HCT116 (cell line): ENCODE data around the gene RBM19. TPM values are rescaled to one million over a fixed set of nuclear protein-coding genes. Genes with fewer than 3 reads are reported as not detected.

ENCODE experiments used
- ATAC-seq: fragments of 200-7000 bp; cut with Tn5 transposase; 2 replicates; pipeline ENCODE4 v1.9.1; 2020; ENCODE audit warnings: mild to moderate bottlenecking, moderate library complexity
- BruUV-seq: library from RNA; stranded (reverse); fragments of 400-500 nt; replicated peaks from 2 replicates; lab custom pipeline; 2021; lab: Mats Ljungman, UMichigan
- CTCF ChIA-PET: fragments of 300-600 bp; sonication (Branson Sonifier 250); formaldehyde crosslinking; loops from one replicate; lab custom pipeline; 2021; ENCODE audit warnings: antibody characterized with exemption; lab: Charles Lee
- POLR2A ChIA-PET: fragments of 300-600, 350-600 bp; sonication (Branson Sonifier 250); formaldehyde crosslinking; loops from one replicate; lab custom pipeline; 2021; ENCODE audit warnings: antibody characterized with exemption; lab: Charles Lee
- RAD21 ChIA-PET, 2 experiments: fragments of 300-600 bp; sonication (Branson Sonifier 250); formaldehyde crosslinking; loops; one replicate each; lab custom pipeline; 2023; ENCODE audit warnings: low total read pairs in 2 of 2; ENCODE audit not compliant: uncharacterized antibody in 2 of 2, unreplicated experiment in 2 of 2, low non-redundant PET in 1 of 2; lab: Charles Lee
- DNase-seq: peaks from one replicate; pipeline ENCODE4 v3.0.0-alpha.2; 2010; ENCODE audit warnings: low read depth, low spot score
- H2AFZ ChIP-seq: fragments of 200-600 bp; shearing (Covaris generic), sonication (generic); 2 replicates; pipeline ENCODE4 v1.6.1; 2017; ENCODE audit warnings: low read depth, mixed run types, mixed read lengths, antibody characterized with exemption, low read length; ENCODE audit not compliant: poor library complexity, severe bottlenecking
- H3K27ac ChIP-seq: 2 replicates; pipeline ENCODE4 v1.5.1; 2012; ENCODE audit warnings: low read depth, low read length
- H3K27me3 ChIP-seq: fragments of 200-600 bp; sonication (generic); 2 replicates; pipeline ENCODE4 v1.6.1; 2016; ENCODE audit warnings: mixed run types, low read length, mixed read lengths; ENCODE audit not compliant: insufficient read depth
- H3K36me3 ChIP-seq, 2 experiments: fragments of 200-500 bp in 1 of 2; fragments of 200-600 bp in 1 of 2; sonication (Bioruptor generic) in 1 of 2; sonication (generic) in 1 of 2; 2 replicates each; pipeline versions ENCODE4 v1.5.1 to v1.6.1; 2014 to 2016; ENCODE audit warnings: low read length in 2 of 2, inconsistent platforms in 1 of 2, mixed read lengths in 1 of 2, mixed run types in 1 of 2; ENCODE audit not compliant: insufficient read depth in 2 of 2, control insufficient read depth in 1 of 2
- H3K4me1 ChIP-seq, 2 experiments: fragments of 200-600 bp in 1 of 2; sonication (generic) in 1 of 2; 2 replicates each; pipeline versions ENCODE4 v1.5.1 to v1.6.1; 2012 to 2017; ENCODE audit warnings: low read length in 2 of 2, inconsistent platforms in 1 of 2, mild to moderate bottlenecking in 1 of 2, mixed read lengths in 1 of 2, mixed run types in 1 of 2, moderate library complexity in 1 of 2; ENCODE audit not compliant: insufficient read depth in 2 of 2, control insufficient read depth in 1 of 2
- H3K4me2 ChIP-seq: fragments of 200-600 bp; sonication (generic); 2 replicates; pipeline ENCODE4 v1.6.1; 2017; ENCODE audit warnings: mixed run types, low read length, mixed read lengths
- H3K4me3 ChIP-seq, 2 experiments: fragments of 200-600 bp in 1 of 2; sonication (generic) in 1 of 2; replicated peaks in 1 of 2; 2 replicates each; pipeline ENCODE4 v1.5.1; 2011 to 2016; ENCODE audit warnings: low read length in 2 of 2, control low read depth in 1 of 2, low read depth in 1 of 2, mild to moderate bottlenecking in 1 of 2, mixed read lengths in 1 of 2, mixed run types in 1 of 2
- H3K79me2 ChIP-seq: fragments of 200-600 bp; sonication (generic); 2 replicates; pipeline ENCODE4 v1.6.1; 2017; ENCODE audit warnings: mild to moderate bottlenecking, mixed run types, low read length, moderate library complexity, mixed read lengths; ENCODE audit not compliant: insufficient read depth
- H3K9ac ChIP-seq: fragments of 200-600 bp; sonication (generic); 2 replicates; pipeline ENCODE4 v1.6.1; 2016; ENCODE audit warnings: low read length, mixed read lengths
- H3K9me2 ChIP-seq: fragments of 200-600 bp; sonication (generic), shearing (Covaris generic); 2 replicates; pipeline ENCODE4 v1.6.1; 2017; ENCODE audit warnings: mixed run types, mild to moderate bottlenecking, moderate library complexity; ENCODE audit not compliant: insufficient read depth
- H3K9me3 ChIP-seq, 2 experiments: fragments of 200-500 bp in 1 of 2; fragments of 200-600 bp in 1 of 2; sonication (Bioruptor generic) in 1 of 2; sonication (generic) in 1 of 2; 2 replicates each; pipeline ENCODE4 v1.6.1; 2014 to 2017; ENCODE audit warnings: low read length in 2 of 2, mixed read lengths in 2 of 2, inconsistent platforms in 1 of 2, low read depth in 1 of 2, mild to moderate bottlenecking in 1 of 2, mixed run types in 1 of 2, moderate library complexity in 1 of 2; ENCODE audit not compliant: control insufficient read depth in 1 of 2, insufficient read depth in 1 of 2
- H4K20me1 ChIP-seq: fragments of 200-600 bp; sonication (generic), shearing (Covaris generic); 2 replicates; pipeline ENCODE4 v1.6.1; 2017; ENCODE audit warnings: mixed run types, mild to moderate bottlenecking, moderate library complexity; ENCODE audit not compliant: insufficient read depth
- CBX3 ChIP-seq: IDR thresholded peaks from 2 replicates; pipeline ENCODE4 v1.6.1; 2012; ENCODE audit warnings: low read depth
- FOSL1 ChIP-seq: IDR thresholded peaks from 2 replicates; pipeline ENCODE4 v1.6.1; 2012; ENCODE audit warnings: low read depth
- POLR2A ChIP-seq: IDR thresholded peaks from 2 replicates; pipeline ENCODE4 v1.7.0; 2011; ENCODE audit warnings: borderline replicate concordance; ENCODE audit not compliant: insufficient read depth, insufficient read length; ENCODE audit errors: extremely low read depth
- RAD21 ChIP-seq: IDR thresholded peaks from 2 replicates; pipeline ENCODE4 v1.6.1; 2012; ENCODE audit warnings: low read depth, mild to moderate bottlenecking
- REST ChIP-seq: IDR thresholded peaks from 2 replicates; pipeline ENCODE4 v1.6.1; 2012; ENCODE audit warnings: low read depth
- SIN3A ChIP-seq: IDR thresholded peaks from 2 replicates; pipeline ENCODE4 v1.6.1; 2012; ENCODE audit warnings: low read depth
- TCF7L2 ChIP-seq: IDR thresholded peaks from 2 replicates; pipeline ENCODE4 v1.7.0; 2011; ENCODE audit warnings: borderline replicate concordance, inconsistent platforms; ENCODE audit not compliant: insufficient read depth, insufficient read length; ENCODE audit errors: extremely low read depth
- ZFX ChIP-seq: fragments of 450-650 bp; IDR thresholded peaks from 2 replicates; pipeline ENCODE4 v1.6.1; 2017
- ZNF274 ChIP-seq: fragments of 200-500 bp; sonication (Bioruptor generic); IDR thresholded peaks from 2 replicates; pipeline ENCODE4 v1.6.1; 2014; ENCODE audit warnings: mild to moderate bottlenecking, low read depth, low read length, inconsistent platforms
- intact Hi-C: fragments of 100-400 bp; cut with micrococcal nuclease; formaldehyde crosslinking; loops from 2 replicates; pipeline ENCODE4 v1.10.0; 2022
- total RNA-seq: library from RNA; stranded (reverse); gene quantifications from one replicate; pipeline ENCODE4 v1.2.1, GENCODE V29; 2021; ENCODE audit not compliant: unreplicated experiment
- TF ChIP-seq, protein P1 (sequence below), 3 experiments: fragments of 200-600 bp in 1 of 3; sonication (generic) in 1 of 3; IDR thresholded peaks in 2 of 3; conservative IDR thresholded peaks in 1 of 3; 2 replicates each; pipeline ENCODE4 v1.5.1; 2012 to 2017; ENCODE audit warnings: low read depth in 2 of 3, low read length in 2 of 3, antibody characterized with exemption in 1 of 3, borderline replicate concordance in 1 of 3, control low read depth in 1 of 3, mild to moderate bottlenecking in 1 of 3, mixed read lengths in 1 of 3, mixed run types in 1 of 3, moderate library complexity in 1 of 3; ENCODE audit not compliant: insufficient read depth in 1 of 3

The RBM19 gene
- total RNA-seq, 1 experiment from 2014 or later = 30.7 TPM

GRCh38 chr12:114013575-114014345, 47.6 kb upstream of the RBM19 start:
- Histone ChIP-seq H3K9me3 (no peaks in the 10 kb centered on the region), H3K36me3 (no peaks in the 10 kb centered on the region), H2AFZ (no peak overlapping the region), H3K79me2 (no peaks in the 10 kb centered on the region), H3K4me2 (no peak overlapping the region), H3K4me1 (no peaks in the 10 kb centered on the region), H3K9ac (no peak overlapping the region), H3K27me3 (peaks cover 33% of the 10 kb centered on the region), H3K27ac (no peak overlapping the region), H3K4me3 (no peak overlapping the region), H3K9me2 (no peaks in the 10 kb centered on the region), H4K20me1 (no peaks in the 10 kb centered on the region)
- ChIA-PET POLR2A (no interaction called here), CTCF (interaction anchor here (1.1 kb wide), 1 partner anchor 494 kb away, joined by 3 read pairs; no protein-coding TSS in a partner anchor), RAD21 (no interaction called here)
- DNase-seq = peak; percentile 31
- BruUV-seq = no TSS peak
- ATAC-seq = peak; percentile 70
- intact Hi-C loops = loop anchor here (1.0 to 5.0 kb wide), 2 partner anchors 464 to 495 kb away; no protein-coding TSS in a partner anchor
- no peak for TF ChIP-seq REST
- TF ChIP-seq, protein P1, sequence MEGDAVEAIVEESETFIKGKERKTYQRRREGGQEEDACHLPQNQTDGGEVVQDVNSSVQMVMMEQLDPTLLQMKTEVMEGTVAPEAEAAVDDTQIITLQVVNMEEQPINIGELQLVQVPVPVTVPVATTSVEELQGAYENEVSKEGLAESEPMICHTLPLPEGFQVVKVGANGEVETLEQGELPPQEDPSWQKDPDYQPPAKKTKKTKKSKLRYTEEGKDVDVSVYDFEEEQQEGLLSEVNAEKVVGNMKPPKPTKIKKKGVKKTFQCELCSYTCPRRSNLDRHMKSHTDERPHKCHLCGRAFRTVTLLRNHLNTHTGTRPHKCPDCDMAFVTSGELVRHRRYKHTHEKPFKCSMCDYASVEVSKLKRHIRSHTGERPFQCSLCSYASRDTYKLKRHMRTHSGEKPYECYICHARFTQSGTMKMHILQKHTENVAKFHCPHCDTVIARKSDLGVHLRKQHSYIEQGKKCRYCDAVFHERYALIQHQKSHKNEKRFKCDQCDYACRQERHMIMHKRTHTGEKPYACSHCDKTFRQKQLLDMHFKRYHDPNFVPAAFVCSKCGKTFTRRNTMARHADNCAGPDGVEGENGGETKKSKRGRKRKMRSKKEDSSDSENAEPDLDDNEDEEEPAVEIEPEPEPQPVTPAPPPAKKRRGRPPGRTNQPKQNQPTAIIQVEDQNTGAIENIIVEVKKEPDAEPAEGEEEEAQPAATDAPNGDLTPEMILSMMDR (IDR thresholded peaks at IDR 0.05 in 2 of 3, conservative IDR thresholded peaks at IDR 0.05 in 1 of 3; ENCODE audit: borderline replicate concordance in 1 of 3, insufficient read depth in 1 of 3, low read depth in 2 of 3, low read length in 2 of 3) = peak; percentile 35 to 52 (median 41); a peak in 5 of 6 replicates
- peak; percentile 71 for TF ChIP-seq RAD21
- no peak for TF ChIP-seq ZNF274
- TF ChIP-seq POLR2A = no peak
- no peak for TF ChIP-seq CBX3
- TF ChIP-seq FOSL1 = no peak
- no peak for TF ChIP-seq TCF7L2
- no peak for TF ChIP-seq SIN3A
- no peak for TF ChIP-seq ZFX
